ENCODE measurements around the gene TRAF7.

DNA sequence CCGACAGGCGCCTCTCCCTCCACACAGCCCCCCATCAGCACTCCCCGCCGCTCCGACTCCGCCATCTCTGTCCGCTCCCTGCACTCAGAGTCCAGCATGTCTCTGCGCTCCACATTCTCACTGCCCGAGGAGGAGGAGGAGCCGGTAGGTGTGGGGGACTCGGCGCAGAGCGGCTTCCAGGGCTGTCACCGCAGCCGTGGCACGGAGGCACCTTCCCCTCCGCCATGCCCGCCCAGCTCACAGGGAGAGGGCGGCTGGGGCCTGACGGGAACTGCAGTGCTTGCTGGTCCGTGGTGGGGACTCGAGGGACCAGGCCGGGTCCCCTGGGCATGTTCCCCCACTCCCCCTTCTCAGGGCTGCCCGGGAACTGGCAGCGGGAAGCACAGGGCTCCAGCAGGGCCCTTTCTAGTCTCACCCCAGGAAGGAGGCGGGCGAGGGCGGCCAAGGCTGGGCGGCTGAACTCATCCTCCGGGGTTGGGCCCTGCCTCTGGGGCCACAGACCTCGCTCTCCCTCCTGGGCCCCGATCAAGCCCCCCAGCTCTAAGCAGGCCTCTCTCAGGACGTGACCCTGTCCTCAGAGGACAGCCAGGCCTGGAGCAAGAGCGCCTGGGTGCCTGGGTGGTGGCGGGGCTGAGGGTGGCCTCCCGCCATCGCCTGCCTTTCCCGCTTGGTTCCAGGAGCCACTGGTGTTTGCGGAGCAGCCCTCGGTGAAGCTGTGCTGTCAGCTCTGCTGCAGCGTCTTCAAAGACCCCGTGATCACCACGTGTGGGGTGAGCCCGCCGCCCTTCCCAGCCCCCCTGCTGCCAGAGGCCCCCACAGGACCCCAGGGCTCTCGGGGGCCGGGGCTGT, 15.2 kb downstream of the TRAF7 start:
- TF ChIP-seq, protein P1, sequence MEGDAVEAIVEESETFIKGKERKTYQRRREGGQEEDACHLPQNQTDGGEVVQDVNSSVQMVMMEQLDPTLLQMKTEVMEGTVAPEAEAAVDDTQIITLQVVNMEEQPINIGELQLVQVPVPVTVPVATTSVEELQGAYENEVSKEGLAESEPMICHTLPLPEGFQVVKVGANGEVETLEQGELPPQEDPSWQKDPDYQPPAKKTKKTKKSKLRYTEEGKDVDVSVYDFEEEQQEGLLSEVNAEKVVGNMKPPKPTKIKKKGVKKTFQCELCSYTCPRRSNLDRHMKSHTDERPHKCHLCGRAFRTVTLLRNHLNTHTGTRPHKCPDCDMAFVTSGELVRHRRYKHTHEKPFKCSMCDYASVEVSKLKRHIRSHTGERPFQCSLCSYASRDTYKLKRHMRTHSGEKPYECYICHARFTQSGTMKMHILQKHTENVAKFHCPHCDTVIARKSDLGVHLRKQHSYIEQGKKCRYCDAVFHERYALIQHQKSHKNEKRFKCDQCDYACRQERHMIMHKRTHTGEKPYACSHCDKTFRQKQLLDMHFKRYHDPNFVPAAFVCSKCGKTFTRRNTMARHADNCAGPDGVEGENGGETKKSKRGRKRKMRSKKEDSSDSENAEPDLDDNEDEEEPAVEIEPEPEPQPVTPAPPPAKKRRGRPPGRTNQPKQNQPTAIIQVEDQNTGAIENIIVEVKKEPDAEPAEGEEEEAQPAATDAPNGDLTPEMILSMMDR (IDR thresholded peaks at IDR 0.05; ENCODE audit: control extremely low read depth in 1 of 3, insufficient read depth in 1 of 3, low read depth in 1 of 3, low read length in 3 of 3), result no peak
- TF ChIP-seq TBP (IDR thresholded peaks at IDR 0.05; ENCODE audit: low read depth, low read length), result no peak
- no peak for TF ChIP-seq POLR2A (IDR thresholded peaks at IDR 0.05; ENCODE audit: control extremely low read depth in 1 of 2, low read depth in 2 of 2, low read length in 2 of 2)
- no peak for TF ChIP-seq HDAC2 (IDR thresholded peaks at IDR 0.05; ENCODE audit: borderline replicate concordance in 1 of 2, low read depth in 2 of 2, low read length in 2 of 2)
- no peak for TF ChIP-seq CREB1 (IDR thresholded peaks at IDR 0.05)
- no peak for TF ChIP-seq EZH2 (IDR thresholded peaks at IDR 0.05; ENCODE audit: low read depth, low read length, severe bottlenecking)
- TF ChIP-seq, protein P2, sequence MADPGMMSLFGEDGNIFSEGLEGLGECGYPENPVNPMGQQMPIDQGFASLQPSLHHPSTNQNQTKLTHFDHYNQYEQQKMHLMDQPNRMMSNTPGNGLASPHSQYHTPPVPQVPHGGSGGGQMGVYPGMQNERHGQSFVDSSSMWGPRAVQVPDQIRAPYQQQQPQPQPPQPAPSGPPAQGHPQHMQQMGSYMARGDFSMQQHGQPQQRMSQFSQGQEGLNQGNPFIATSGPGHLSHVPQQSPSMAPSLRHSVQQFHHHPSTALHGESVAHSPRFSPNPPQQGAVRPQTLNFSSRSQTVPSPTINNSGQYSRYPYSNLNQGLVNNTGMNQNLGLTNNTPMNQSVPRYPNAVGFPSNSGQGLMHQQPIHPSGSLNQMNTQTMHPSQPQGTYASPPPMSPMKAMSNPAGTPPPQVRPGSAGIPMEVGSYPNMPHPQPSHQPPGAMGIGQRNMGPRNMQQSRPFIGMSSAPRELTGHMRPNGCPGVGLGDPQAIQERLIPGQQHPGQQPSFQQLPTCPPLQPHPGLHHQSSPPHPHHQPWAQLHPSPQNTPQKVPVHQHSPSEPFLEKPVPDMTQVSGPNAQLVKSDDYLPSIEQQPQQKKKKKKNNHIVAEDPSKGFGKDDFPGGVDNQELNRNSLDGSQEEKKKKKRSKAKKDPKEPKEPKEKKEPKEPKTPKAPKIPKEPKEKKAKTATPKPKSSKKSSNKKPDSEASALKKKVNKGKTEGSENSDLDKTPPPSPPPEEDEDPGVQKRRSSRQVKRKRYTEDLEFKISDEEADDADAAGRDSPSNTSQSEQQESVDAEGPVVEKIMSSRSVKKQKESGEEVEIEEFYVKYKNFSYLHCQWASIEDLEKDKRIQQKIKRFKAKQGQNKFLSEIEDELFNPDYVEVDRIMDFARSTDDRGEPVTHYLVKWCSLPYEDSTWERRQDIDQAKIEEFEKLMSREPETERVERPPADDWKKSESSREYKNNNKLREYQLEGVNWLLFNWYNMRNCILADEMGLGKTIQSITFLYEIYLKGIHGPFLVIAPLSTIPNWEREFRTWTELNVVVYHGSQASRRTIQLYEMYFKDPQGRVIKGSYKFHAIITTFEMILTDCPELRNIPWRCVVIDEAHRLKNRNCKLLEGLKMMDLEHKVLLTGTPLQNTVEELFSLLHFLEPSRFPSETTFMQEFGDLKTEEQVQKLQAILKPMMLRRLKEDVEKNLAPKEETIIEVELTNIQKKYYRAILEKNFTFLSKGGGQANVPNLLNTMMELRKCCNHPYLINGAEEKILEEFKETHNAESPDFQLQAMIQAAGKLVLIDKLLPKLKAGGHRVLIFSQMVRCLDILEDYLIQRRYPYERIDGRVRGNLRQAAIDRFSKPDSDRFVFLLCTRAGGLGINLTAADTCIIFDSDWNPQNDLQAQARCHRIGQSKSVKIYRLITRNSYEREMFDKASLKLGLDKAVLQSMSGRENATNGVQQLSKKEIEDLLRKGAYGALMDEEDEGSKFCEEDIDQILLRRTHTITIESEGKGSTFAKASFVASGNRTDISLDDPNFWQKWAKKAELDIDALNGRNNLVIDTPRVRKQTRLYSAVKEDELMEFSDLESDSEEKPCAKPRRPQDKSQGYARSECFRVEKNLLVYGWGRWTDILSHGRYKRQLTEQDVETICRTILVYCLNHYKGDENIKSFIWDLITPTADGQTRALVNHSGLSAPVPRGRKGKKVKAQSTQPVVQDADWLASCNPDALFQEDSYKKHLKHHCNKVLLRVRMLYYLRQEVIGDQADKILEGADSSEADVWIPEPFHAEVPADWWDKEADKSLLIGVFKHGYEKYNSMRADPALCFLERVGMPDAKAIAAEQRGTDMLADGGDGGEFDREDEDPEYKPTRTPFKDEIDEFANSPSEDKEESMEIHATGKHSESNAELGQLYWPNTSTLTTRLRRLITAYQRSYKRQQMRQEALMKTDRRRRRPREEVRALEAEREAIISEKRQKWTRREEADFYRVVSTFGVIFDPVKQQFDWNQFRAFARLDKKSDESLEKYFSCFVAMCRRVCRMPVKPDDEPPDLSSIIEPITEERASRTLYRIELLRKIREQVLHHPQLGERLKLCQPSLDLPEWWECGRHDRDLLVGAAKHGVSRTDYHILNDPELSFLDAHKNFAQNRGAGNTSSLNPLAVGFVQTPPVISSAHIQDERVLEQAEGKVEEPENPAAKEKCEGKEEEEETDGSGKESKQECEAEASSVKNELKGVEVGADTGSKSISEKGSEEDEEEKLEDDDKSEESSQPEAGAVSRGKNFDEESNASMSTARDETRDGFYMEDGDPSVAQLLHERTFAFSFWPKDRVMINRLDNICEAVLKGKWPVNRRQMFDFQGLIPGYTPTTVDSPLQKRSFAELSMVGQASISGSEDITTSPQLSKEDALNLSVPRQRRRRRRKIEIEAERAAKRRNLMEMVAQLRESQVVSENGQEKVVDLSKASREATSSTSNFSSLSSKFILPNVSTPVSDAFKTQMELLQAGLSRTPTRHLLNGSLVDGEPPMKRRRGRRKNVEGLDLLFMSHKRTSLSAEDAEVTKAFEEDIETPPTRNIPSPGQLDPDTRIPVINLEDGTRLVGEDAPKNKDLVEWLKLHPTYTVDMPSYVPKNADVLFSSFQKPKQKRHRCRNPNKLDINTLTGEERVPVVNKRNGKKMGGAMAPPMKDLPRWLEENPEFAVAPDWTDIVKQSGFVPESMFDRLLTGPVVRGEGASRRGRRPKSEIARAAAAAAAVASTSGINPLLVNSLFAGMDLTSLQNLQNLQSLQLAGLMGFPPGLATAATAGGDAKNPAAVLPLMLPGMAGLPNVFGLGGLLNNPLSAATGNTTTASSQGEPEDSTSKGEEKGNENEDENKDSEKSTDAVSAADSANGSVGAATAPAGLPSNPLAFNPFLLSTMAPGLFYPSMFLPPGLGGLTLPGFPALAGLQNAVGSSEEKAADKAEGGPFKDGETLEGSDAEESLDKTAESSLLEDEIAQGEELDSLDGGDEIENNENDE (IDR thresholded peaks at IDR 0.05; ENCODE audit: insufficient replicate concordance, low read length), result no peak
